Measurements from ENCODE around the gene GBP3. TPM values are rescaled to one million over a fixed set of nuclear protein-coding genes. Genes with fewer than 3 reads are reported as not detected.

Gene GBP3
- total and polyA plus RNA-seq, 2 experiments from 2014 or later: 0.13 TPM; not detected in 1

- Histone ChIP-seq H3K36me3 (ENCODE audit: insufficient read depth) (0 out of 2 replicates have a peak, but pooled peaks cover 4% of the 10 kb centered on the region), H3K79me2 (replicated peaks; ENCODE audit: insufficient read depth) (no peaks in the 10 kb centered on the region), H4K20me1 (replicated peaks; ENCODE audit: insufficient read depth) (no peaks in the 10 kb centered on the region), H3K4me1 (ENCODE audit: insufficient read depth) (no peaks in the 10 kb centered on the region), H3K27me3 (ENCODE audit: insufficient read depth) (no peaks in the 10 kb centered on the region), H2AFZ (no peak overlapping the region), H3K4me2 (no peak overlapping the region), H3K9me2 (ENCODE audit: insufficient read depth) (no peaks in the 10 kb centered on the region), H3K4me3 (no peak overlapping the region), H3F3A (replicated peaks; ENCODE audit: low read depth) (no peaks in the 10 kb centered on the region), H3K27ac (ENCODE audit: low read depth) (no peak overlapping the region)
- ATAC-seq (no peak), DNase-seq (ENCODE audit: low spot score) (no peak)
- Mint-ChIP-seq H3K27ac (no peak overlapping the region), H3K4me1 (no peaks in the 10 kb centered on the region), H3K4me3 (no peak overlapping the region), H3K27me3 (ENCODE audit: insufficient read depth, low read depth, poor library complexity) (no peaks in the 10 kb centered on the region), H3K36me3 (ENCODE audit: low read depth) (peaks cover 7% of the 10 kb centered on the region; the same call in 1 of the 3 replicates), H3K9me3 (peaks cover 21% of the 10 kb centered on the region)
- no peak for TF ChIP-seq REST (IDR thresholded peaks at IDR 0.05; ENCODE audit: unreplicated experiment)
- TF ChIP-seq EZH2phosphoT487 (IDR thresholded peaks at IDR 0.05; ENCODE audit: unreplicated experiment): no peak
- no peak for TF ChIP-seq CREB1 (CRISPR knock-in tag; IDR thresholded peaks at IDR 0.05; ENCODE audit: low read depth)
- no peak for TF ChIP-seq CTCF (conservative IDR thresholded peaks at IDR 0.05; ENCODE audit: low read depth in 2 of 2)
- no peak for TF ChIP-seq ZNF331 (CRISPR knock-in tag; IDR thresholded peaks at IDR 0.05; ENCODE audit: low read depth)
- TF ChIP-seq NANOG (IDR thresholded peaks at IDR 0.05; ENCODE audit: borderline replicate concordance): no peak
- no peak for TF ChIP-seq ZNF114 (CRISPR knock-in tag; IDR thresholded peaks at IDR 0.05)
- TF ChIP-seq EZH2 (IDR thresholded peaks at IDR 0.05; ENCODE audit: low read depth, unreplicated experiment): no peak
- TF ChIP-seq POLR2AphosphoS5 (IDR thresholded peaks at IDR 0.05; ENCODE audit: low read depth): no peak
- no peak for TF ChIP-seq STAT1 (IDR thresholded peaks at IDR 0.05; ENCODE audit: unreplicated experiment)
- no peak for TF ChIP-seq ETS1 (IDR thresholded peaks at IDR 0.05)
- TF ChIP-seq JUNB (IDR thresholded peaks at IDR 0.05; ENCODE audit: unreplicated experiment): no peak
- no peak for TF ChIP-seq ZNF462 (CRISPR knock-in tag; IDR thresholded peaks at IDR 0.05)
These were observed 12.4 kb upstream of the GBP3 start for GRCh38 chr1:89035080-89035479.
